ES-I3 (cell line): ENCODE measurements around the gene PDE11A.

Experiments
- H3K36me3 ChIP-seq: 2 replicates; pipeline ENCODE4 v1.6.1; 2013; ENCODE audit warnings: mild to moderate bottlenecking, low read length, control low read depth, moderate library complexity; ENCODE audit not compliant: insufficient read depth
- H3K4me1 ChIP-seq: 2 replicates; pipeline ENCODE4 v1.6.1; 2013; ENCODE audit warnings: mild to moderate bottlenecking, control low read depth, low read length; ENCODE audit not compliant: insufficient read depth
- H3K9ac ChIP-seq: 2 replicates; pipeline ENCODE4 v1.6.1; 2013; ENCODE audit warnings: low read depth, mild to moderate bottlenecking, low read length, moderate library complexity
- H3K9me3 ChIP-seq: 2 replicates; pipeline ENCODE4 v1.6.1; 2013; ENCODE audit warnings: mild to moderate bottlenecking, low read length, moderate library complexity; ENCODE audit not compliant: control insufficient read depth, insufficient read depth

The PDE11A gene

DNA sequence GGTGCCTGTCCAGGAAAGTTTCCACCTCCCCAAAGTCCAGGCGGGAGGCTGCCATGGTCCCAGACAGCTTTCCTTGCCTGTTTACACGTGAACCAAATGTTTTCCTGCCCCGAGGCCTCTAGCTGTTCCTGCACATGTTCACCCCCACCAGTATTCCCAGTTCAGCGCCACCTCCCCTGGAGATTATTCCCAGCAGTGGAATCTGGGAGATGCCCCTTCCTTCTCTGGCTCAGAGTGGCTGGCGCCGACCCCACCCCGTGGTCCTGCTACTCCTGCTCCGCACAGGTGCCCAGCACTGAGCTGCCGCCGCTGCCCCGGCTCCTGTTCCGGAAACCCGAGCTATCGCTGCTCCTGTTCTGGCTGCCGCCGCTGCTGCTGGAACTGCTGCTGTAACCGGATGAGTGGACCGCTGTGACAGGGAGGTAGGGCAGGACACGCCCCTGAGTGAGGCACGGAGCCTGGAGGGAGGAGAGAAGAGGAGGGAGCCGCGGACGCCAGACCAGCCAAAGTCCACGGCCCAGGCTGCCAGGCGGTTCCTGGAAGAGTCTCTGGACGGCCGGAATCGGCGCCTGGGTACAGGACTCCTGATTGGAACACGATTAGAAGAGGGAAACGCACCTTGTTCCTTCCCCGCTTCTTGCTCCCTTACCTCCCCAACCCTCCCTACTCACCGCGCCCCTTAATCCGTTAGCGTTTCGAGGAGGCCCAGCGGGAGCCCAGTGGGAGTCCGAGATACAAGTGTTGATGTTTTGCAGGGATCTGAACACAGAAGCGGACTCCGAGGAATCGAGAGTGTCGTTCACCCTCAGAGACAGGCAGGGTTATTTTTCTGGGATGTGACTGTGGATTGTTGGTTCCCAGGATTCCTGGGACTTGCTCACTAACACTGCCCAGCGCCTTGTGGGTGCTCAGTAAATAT is at the start of gene PDE11A:
Gene PDE11A (minus strand): TSS at position 395 of the 919 bp plus-strand sequence. CDS start 340 bp downstream, at position 55.
- Histone ChIP-seq H3K9me3 (no peaks in the 10 kb centered on the region), H3K36me3 (no peaks in the 10 kb centered on the region), H3K9ac (peak within 1 kb of the TSS; percentile 66), H3K4me1 (peaks cover 4% of the 10 kb centered on the region; the same call in 1 of the 2 replicates)

DNA sequence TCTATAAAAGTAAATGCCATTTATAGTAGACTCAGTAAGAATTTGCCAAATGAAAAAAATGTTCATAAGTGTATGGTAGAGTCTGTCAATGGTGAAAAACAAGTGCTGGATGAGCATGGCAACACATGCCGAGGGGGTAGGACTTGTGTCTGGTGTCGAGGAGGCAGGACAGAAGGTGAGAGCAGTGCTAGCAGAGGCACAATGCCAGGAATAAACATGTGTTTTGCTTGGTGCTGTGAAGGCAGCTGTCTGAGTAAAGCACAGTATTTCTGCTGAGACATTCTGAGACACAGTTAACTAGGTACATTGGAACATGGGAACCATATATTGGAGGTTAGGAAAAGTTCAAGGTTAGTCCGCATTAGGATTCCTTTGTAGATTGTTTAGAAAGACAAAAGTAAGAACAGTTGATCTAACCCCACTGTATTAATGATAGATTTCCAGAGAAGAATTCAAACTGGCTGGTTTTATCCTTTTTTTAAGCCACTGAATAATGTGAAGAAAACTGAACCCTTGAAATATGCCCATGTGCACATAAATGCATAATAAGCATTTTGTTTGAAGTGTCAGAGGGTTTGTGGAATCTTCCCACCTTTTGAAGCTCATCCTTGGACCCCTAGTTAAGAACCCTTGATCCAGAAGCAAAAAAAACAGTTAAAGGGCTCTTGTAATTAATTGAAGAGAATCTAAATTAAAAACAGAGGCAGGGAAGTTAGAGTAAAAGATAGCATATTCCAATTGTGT is 46.8 kb upstream of the PDE11A start:
- H3K4me1 ChIP-seq, result no peaks in the 10 kb centered on the region
- H3K36me3 ChIP-seq, result no peaks in the 10 kb centered on the region
- no peaks in the 10 kb centered on the region for H3K9me3 ChIP-seq
- no peak overlapping the region for H3K9ac ChIP-seq

DNA sequence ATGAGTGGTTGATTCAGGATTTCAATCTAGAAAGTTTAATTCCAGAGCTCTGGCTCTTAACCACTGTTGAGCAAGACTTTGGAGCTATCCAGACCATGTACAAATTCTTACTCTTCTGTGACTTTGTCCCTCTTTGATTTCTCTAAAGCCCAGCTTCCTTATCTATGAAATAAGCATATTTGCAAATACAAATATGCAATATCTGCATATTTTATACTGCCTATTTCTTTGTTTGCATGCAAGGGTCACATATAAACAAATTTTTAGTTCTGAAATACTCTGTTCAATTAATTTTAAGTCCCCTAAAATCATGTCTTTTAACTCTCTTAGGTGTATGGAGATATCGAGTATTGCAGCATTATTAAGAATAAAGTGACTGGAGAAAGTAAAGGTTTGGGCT is 45.1 kb upstream of the PDE11A start:
- no peaks in the 10 kb centered on the region for H3K9me3 ChIP-seq
- peaks cover 5% of the 10 kb centered on the region; the same call in 1 of the 2 replicates for H3K4me1 ChIP-seq
- H3K36me3 ChIP-seq, result no peaks in the 10 kb centered on the region
- H3K9ac ChIP-seq, result no peak overlapping the region

DNA sequence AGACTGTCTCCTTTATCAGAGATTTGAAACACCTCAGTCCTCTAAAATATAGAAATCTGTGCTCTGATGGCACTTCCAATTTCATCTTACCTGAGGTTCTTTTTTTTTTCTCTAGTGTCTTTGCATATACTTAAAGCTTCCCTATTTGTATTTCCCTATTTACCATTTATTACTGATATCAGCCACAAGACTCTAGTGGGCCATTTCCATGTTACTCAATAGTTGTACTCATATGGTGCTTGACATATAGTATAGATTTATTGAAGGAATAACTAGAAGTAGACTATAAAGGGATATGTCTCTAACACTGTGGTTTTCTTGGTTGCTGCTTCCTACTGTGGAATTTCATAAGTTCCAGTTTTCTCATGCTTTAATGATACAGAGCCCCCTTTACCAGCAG is 42.7 kb upstream of the PDE11A start:
- Histone ChIP-seq H3K9ac (no peak overlapping the region), H3K9me3 (no peaks in the 10 kb centered on the region), H3K4me1 (peaks cover 5% of the 10 kb centered on the region; the same call in 1 of the 2 replicates), H3K36me3 (no peaks in the 10 kb centered on the region)

DNA sequence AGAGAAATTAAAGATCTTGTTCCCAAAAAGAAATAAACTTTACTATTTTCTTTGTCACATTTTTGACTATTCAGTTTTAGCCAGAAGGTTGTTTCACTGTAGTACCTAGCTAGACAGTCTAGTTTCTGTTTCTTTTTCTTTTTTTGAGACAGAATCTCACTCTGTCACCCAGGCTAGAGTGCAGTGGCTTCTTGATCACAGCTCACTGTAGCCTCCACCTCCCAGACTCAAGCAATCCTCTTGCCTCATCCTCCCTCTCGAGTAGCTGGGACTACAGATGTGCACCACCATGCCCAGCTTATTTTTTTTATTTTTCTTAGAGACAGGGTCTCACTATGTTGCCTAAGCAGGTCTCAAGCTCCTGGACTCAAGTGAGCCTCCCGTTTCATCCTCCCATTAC is 41.9 kb upstream of the PDE11A start:
- Histone ChIP-seq H3K9me3 (no peaks in the 10 kb centered on the region), H3K4me1 (peaks cover 5% of the 10 kb centered on the region; the same call in 1 of the 2 replicates), H3K9ac (no peak overlapping the region), H3K36me3 (no peaks in the 10 kb centered on the region)

DNA sequence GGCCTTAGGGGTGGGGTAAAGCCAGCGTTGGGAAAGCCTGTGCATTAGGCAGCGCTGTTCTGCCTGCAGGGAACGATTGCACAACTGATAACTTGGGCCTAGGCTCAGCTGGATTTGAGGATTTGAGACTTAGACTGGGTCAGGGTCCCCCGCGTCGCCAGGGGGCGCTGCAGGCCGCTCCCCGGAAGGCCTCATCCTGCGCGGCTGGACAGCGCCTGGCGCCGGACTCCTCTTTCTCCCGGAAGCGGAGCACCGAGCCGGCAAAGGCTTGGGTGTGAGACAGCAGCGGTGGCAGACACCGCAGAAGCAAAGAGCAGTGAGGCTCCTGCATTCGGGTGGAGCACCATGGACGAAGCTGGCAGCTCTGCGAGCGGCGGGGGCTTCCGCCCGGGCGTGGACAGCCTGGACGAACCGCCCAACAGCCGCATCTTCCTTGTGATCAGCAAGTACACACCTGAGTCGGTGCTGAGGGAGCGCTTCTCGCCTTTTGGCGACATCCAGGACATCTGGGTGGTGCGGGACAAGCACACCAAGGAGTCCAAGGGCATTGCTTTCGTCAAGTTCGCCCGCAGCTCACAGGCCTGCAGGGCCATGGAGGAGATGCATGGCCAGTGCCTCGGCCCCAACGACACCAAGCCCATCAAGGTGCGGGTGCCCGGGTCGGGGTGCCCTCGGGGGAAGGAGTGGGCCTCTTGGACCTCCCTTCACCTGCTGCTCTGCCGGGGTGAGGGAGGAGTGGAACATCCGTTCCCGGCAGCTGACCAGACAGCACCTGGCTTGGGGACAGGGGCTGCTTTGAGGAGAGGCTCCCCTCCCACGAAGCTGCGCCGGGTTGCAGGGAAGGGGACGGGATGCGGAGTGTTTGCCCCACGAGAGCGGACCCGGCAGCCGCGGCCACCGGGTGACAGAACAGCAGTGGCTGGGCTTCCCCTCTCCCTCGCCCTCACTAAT is 39.9 kb upstream of the PDE11A start, which contains the start of gene RBM45:
Gene RBM45 (plus strand): TSS at position 236 of the 951 bp plus-strand sequence. CDS start 110 bp downstream, at position 346.
- H3K9me3 ChIP-seq, result no peaks in the 10 kb centered on the region
- peaks cover 5% of the 10 kb centered on the region; the same call in 1 of the 2 replicates for H3K4me1 ChIP-seq
- peak within 1 kb of the TSS; percentile 81 for H3K9ac ChIP-seq
- no peaks in the 10 kb centered on the region for H3K36me3 ChIP-seq

DNA sequence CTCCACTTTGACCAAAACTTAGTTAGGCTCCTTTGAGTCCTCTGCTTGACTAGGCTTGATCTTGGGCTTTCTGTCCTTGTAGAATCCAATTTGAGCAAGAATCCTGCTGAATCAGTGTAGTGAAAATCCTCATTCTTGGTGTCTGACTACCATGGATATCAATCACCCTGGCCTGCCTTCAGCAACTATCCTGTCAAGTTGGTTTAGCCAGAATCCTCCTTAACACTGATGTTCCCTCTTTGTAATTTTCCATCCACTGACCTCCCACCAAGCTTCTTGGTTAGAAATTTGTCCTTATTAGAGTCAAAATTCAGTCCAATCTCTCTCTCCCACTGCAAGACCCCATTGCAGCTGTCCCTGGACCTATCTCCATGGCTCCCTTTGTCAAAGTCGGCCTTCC is 39.2 kb upstream of the PDE11A start:
- H3K9ac ChIP-seq, result no peak overlapping the region
- no peaks in the 10 kb centered on the region for H3K9me3 ChIP-seq
- peaks cover 5% of the 10 kb centered on the region; the same call in 1 of the 2 replicates for H3K4me1 ChIP-seq
- H3K36me3 ChIP-seq, result no peaks in the 10 kb centered on the region

DNA sequence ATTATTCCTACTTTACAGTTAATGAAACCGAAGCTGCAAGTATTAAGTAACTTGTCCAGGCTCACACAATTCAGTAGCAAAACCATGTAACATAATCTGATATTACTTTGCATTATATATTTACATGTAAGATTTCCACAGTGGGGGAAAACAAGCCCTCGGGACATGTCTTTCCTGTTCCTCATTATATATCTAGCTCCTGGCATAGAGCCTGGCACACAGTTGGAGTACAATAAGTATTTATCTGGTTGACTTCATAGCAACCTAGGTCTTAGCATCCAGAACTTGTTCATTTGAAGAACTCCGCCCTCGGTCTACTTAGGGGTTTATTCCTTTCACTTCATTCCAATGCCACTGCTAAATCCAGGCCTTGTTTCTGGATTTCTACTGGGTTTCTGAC is 38.1 kb upstream of the PDE11A start:
- Histone ChIP-seq H3K36me3 (no peaks in the 10 kb centered on the region), H3K9ac (no peak overlapping the region), H3K4me1 (peaks cover 5% of the 10 kb centered on the region; the same call in 1 of the 2 replicates), H3K9me3 (no peaks in the 10 kb centered on the region)

DNA sequence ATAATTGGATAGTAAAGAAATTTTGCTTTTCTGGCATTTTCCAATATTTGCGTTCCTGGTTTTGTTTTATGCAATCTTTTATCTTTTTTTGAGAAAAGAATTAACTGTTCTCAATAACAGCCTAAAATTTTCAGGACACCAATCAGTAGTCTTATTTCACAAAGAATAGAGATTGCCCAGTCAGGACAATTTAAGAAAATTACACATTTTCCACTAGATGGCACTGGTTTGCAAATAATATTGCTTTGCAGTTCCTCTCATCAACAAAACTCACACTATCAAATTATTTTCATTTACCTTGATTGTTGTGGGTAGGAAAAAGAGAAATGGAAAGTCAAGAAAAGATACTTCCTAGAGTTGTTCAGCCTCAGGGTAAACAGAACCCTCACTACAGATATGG is 37.2 kb upstream of the PDE11A start:
- Histone ChIP-seq H3K9ac (no peak overlapping the region), H3K4me1 (peaks cover 5% of the 10 kb centered on the region; the same call in 1 of the 2 replicates), H3K36me3 (no peaks in the 10 kb centered on the region), H3K9me3 (no peaks in the 10 kb centered on the region)

DNA sequence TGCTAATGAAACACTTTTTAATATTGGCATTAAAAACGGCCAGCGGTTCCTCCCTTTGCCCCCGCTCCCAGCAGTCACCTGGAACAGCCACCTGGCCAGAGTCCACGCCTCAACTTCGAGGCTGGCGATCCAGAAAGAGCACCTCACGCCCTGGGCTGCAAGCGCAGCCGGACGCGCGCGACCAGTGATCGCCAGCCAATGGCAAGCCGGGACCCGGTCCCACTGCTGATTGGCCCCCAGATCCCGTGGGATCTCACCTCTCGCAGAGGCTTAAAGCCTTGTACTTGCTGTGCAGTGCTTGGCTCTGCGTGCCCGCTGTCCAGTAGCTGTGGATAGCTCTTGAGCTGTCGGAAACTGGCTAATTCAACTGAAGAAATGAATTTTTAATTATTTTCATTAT is 35.6 kb upstream of the PDE11A start:
- no peaks in the 10 kb centered on the region for H3K36me3 ChIP-seq
- H3K9me3 ChIP-seq, result no peaks in the 10 kb centered on the region
- peaks cover under 1% of the 10 kb centered on the region; the same call in 1 of the 2 replicates for H3K4me1 ChIP-seq
- H3K9ac ChIP-seq, result no peak overlapping the region

DNA sequence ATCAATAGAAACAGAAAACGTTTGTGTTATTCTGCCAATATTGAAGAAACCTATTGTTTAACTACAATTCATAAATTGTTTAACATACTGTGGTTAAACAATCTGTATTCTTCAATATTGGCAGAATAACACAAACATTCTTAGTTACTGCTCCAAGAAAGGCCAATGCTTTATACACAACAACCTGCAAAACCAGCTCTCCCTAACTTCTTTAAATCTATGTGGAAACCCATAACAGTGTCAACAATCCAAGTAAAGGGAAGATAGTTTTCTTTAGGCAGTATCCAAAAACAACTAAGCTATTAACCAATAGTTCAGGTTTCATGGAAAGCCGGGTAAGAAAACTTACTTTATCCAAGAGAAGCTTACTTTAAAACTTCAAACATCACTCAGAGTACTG is 33.5 kb upstream of the PDE11A start:
- Histone ChIP-seq H3K9ac (no peak overlapping the region), H3K36me3 (no peaks in the 10 kb centered on the region), H3K9me3 (no peaks in the 10 kb centered on the region), H3K4me1 (no peaks in the 10 kb centered on the region)

DNA sequence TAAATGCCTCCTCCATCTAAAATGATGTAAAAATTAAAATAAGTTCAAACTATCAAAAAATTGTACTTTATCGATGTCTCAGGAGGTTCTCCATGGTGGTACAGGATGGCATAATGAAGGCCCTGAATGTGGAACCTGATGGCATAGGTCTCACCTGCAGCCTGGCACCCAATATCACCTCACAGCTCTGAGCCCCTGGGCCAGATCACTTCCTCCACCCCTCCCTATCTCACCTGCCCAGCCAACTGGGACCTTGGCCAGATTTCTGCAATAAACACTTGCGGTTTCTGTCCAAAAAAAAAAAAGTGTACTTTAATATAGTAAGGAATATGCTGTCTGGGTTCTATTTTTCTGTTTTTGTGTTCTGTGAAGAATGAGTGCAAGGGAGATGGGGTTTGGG is 33.0 kb upstream of the PDE11A start:
- H3K9me3 ChIP-seq, result no peaks in the 10 kb centered on the region
- no peaks in the 10 kb centered on the region for H3K36me3 ChIP-seq
- no peaks in the 10 kb centered on the region for H3K4me1 ChIP-seq
- H3K9ac ChIP-seq, result no peak overlapping the region

DNA sequence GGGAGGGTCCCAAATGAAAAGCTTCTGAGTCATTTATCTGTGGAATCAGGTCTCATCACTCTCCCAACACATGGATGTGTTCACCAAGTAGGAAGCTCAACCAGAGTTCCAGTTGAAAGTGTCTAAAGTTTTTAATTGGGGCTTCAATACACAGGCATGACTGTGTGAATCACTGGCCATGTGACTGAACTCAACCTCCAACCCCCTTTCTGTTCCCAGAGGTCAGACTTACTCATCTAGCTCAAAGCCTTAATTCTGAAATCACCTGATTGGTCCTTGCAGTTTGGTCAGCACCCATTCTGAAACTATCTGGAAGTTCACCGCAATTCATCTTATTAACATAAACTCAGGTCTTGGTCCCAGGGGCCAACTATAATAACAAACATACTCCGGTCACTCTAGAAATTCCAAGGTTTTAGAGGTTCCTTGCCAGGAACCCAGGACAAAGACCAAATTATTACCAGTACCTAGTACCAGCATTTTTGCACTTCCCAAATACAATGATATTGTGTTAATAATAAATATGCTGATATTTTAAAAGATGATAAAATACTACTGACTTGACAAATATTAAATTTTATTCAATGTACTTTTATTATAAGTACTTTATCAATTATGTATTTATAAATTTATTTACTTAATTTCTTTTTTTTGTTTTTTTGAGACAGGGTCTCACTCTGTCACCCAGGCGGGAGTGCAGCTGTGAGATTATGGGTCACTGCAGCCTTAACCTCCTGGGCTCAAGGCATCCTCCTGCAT is 28.9 kb upstream of the PDE11A start:
- Histone ChIP-seq H3K36me3 (no peaks in the 10 kb centered on the region), H3K4me1 (no peaks in the 10 kb centered on the region), H3K9ac (no peak overlapping the region), H3K9me3 (no peaks in the 10 kb centered on the region)
